ENCODE data around the gene DDIAS. TPM values are rescaled to one million over a fixed set of nuclear protein-coding genes. Genes with fewer than 3 reads are reported as not detected.

Gene DDIAS
- total RNA-seq, 4 donors from 2014 or later, result 0.67 to 2.1 (median 1.1) TPM

GRCh38 chr11:82930229-82930628, 28.7 kb downstream of the DDIAS start:
- intact Hi-C loops (cut with DNase I; ENCODE audit: low total_unique reads) (loop anchor here (5.0 kb wide), 1 partner anchor 142 kb away; the partner anchor contains the start of gene RAB30), in situ Hi-C loops (cut with MboI; ENCODE audit: low sequenced_read_pairs in 4 of 4) (no loop called here)
- Histone ChIP-seq H3K4me3 (no peak overlapping the region), H3K27me3 (no peaks in the 10 kb centered on the region), H3K27ac (no peak overlapping the region), H3K4me1 (no peaks in the 10 kb centered on the region), H3K9me3 (no peaks in the 10 kb centered on the region), H3K36me3 (no peaks in the 10 kb centered on the region)
- DNase-seq (no peak), ATAC-seq (no peak)
- TF ChIP-seq CTCF (IDR thresholded peaks at IDR 0.05 in 4 of 5, conservative IDR thresholded peaks at IDR 0.05 in 1 of 5) (no peak), POLR2A (IDR thresholded peaks at IDR 0.05) (no peak)

- ATAC-seq (no peak), DNase-seq (no peak)
- intact Hi-C loops (cut with DNase I; ENCODE audit: low total_unique reads) (loop anchor here (5.0 kb wide), 1 partner anchor 142 kb away; the partner anchor contains the start of gene RAB30), in situ Hi-C loops (cut with MboI; ENCODE audit: low sequenced_read_pairs in 4 of 4) (no loop called here)
- H3K36me3 ChIP-seq, result no peaks in the 10 kb centered on the region
- no peak overlapping the region for H3K4me3 ChIP-seq
- no peaks in the 10 kb centered on the region for H3K4me1 ChIP-seq
- TF ChIP-seq CTCF (IDR thresholded peaks at IDR 0.05 in 4 of 5, conservative IDR thresholded peaks at IDR 0.05 in 1 of 5), result no peak
- TF ChIP-seq POLR2A (IDR thresholded peaks at IDR 0.05), result no peak
- no peaks in the 10 kb centered on the region for H3K27me3 ChIP-seq
- H3K9me3 ChIP-seq, result no peaks in the 10 kb centered on the region
- H3K27ac ChIP-seq, result no peak overlapping the region
Observed at GRCh38 chr11:82930734-82931133, 29.2 kb downstream of the DDIAS start.

- H3K4me1 ChIP-seq, result no peaks in the 10 kb centered on the region
- H3K9me3 ChIP-seq, result no peaks in the 10 kb centered on the region
- no peak overlapping the region for H3K27ac ChIP-seq
- DNase-seq, result no peak
- no peak for ATAC-seq
- TF ChIP-seq POLR2A (IDR thresholded peaks at IDR 0.05) (no peak), CTCF (IDR thresholded peaks at IDR 0.05 in 4 of 5, conservative IDR thresholded peaks at IDR 0.05 in 1 of 5) (no peak)
- in situ Hi-C loops (cut with MboI; ENCODE audit: low sequenced_read_pairs in 4 of 4), result no loop called here
- H3K4me3 ChIP-seq, result no peak overlapping the region
- H3K36me3 ChIP-seq, result no peaks in the 10 kb centered on the region
- intact Hi-C loops (cut with DNase I; ENCODE audit: low total_unique reads), result loop anchor here (5.0 kb wide), 1 partner anchor 140 kb away; the partner anchor contains the start of gene RAB30
- no peaks in the 10 kb centered on the region for H3K27me3 ChIP-seq
Observed at GRCh38 chr11:82932564-82932963, 31.0 kb downstream of the DDIAS start.

- TF ChIP-seq POLR2A (IDR thresholded peaks at IDR 0.05), result no peak
- TF ChIP-seq CTCF (IDR thresholded peaks at IDR 0.05 in 4 of 5, conservative IDR thresholded peaks at IDR 0.05 in 1 of 5), result no peak
- ATAC-seq, result no peak
Observed at GRCh38 chr11:82936261-82936660, 34.7 kb downstream of the DDIAS start.

DNA sequence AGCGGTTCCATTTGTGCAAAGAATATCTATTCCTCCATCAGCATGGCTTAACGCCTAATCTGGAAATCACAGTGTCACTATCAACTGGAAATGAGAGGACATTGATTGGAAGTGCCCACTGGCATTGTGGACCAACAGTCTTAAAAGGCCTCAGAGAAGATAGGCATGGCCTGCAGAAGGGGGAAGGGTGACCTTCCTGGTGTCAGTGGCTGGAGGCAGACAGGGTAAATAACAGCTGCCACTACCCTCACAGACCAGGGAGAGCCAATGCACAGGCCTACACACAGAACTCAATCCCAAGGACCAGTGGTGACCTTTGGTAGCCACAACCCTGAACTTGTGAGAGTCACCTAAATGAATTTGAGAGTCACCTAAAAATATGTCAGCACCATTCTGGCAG, 36.0 kb downstream of the DDIAS start:
- no peak for DNase-seq
- Histone ChIP-seq H3K9me3 (no peaks in the 10 kb centered on the region), H3K4me1 (no peaks in the 10 kb centered on the region), H3K36me3 (no peaks in the 10 kb centered on the region), H3K4me3 (no peak overlapping the region), H3K27me3 (no peaks in the 10 kb centered on the region), H3K27ac (no peak overlapping the region)
- in situ Hi-C loops (cut with MboI; ENCODE audit: low sequenced_read_pairs in 4 of 4) (no loop called here), intact Hi-C loops (cut with DNase I; ENCODE audit: low total_unique reads) (no loop called here)
- ATAC-seq, result no peak
- TF ChIP-seq POLR2A (IDR thresholded peaks at IDR 0.05) (no peak), CTCF (IDR thresholded peaks at IDR 0.05 in 4 of 5, conservative IDR thresholded peaks at IDR 0.05 in 1 of 5) (no peak)

More at GRCh38 chr11:82936261-82936660, 34.7 kb downstream of the DDIAS start:
- no peak overlapping the region for H3K27ac ChIP-seq
- H3K4me3 ChIP-seq, result no peak overlapping the region
- H3K36me3 ChIP-seq, result no peaks in the 10 kb centered on the region
- intact Hi-C loops (cut with DNase I; ENCODE audit: low total_unique reads) (no loop called here), in situ Hi-C loops (cut with MboI; ENCODE audit: low sequenced_read_pairs in 4 of 4) (no loop called here)
- no peaks in the 10 kb centered on the region for H3K27me3 ChIP-seq
- no peaks in the 10 kb centered on the region for H3K4me1 ChIP-seq
- no peak for DNase-seq
- H3K9me3 ChIP-seq, result no peaks in the 10 kb centered on the region

Measured in gastrocnemius medialis (tissue), 4 donors.